KMS-11 (cell line): ENCODE data around the gene PLEKHM3.
"Not testable (repeated sequence)": the region's sequence is repeated elsewhere in the genome, so short reads cannot be mapped to it uniquely, and the experiment has no call there.

Source experiments
- H2AFZ ChIP-seq: fragments of 200-600 bp; sonication (generic); 2 replicates; pipeline ENCODE4 v1.6.1; 2016; ENCODE audit warnings: antibody characterized with exemption, mixed run types, low read depth
- H3K27ac ChIP-seq: fragments of 200-600 bp; sonication (generic); 2 replicates; pipeline ENCODE4 v1.6.1; 2016; ENCODE audit warnings: mild to moderate bottlenecking, mixed run types
- H3K27me3 ChIP-seq: fragments of 200-600 bp; sonication (generic); 2 replicates; pipeline ENCODE4 v1.6.1; 2017; ENCODE audit warnings: mild to moderate bottlenecking, low read depth, mixed run types, moderate library complexity; ENCODE audit not compliant: insufficient read depth
- H3K36me3 ChIP-seq: fragments of 200-600 bp; sonication (generic); 2 replicates; pipeline ENCODE4 v1.6.1; 2017; ENCODE audit warnings: mild to moderate bottlenecking, mixed run types; ENCODE audit not compliant: insufficient read depth
- H3K4me1 ChIP-seq: fragments of 200-600 bp; sonication (generic); 2 replicates; pipeline ENCODE4 v1.6.1; 2016; ENCODE audit warnings: mild to moderate bottlenecking, low read depth, mixed run types; ENCODE audit not compliant: poor library complexity, severe bottlenecking
- H3K4me2 ChIP-seq: fragments of 200-600 bp; sonication (generic); 2 replicates; pipeline ENCODE4 v1.7.0; 2016; ENCODE audit warnings: mild to moderate bottlenecking, mixed run types
- H3K4me3 ChIP-seq: fragments of 200-600 bp; sonication (generic); IDR thresholded peaks from 2 replicates; pipeline ENCODE4 v1.6.1; 2017; ENCODE audit warnings: low read depth, low read length, mixed read lengths; ENCODE audit not compliant: insufficient read depth
- H3K79me2 ChIP-seq: fragments of 200-600 bp; sonication (generic); 2 replicates; pipeline ENCODE4 v1.6.1; 2016; ENCODE audit warnings: low read depth, mixed run types; ENCODE audit not compliant: insufficient read depth
- H3K9ac ChIP-seq: fragments of 200-600 bp; sonication (generic); 2 replicates; pipeline ENCODE4 v1.6.1; 2016; ENCODE audit warnings: mild to moderate bottlenecking, mixed run types
- H4K20me1 ChIP-seq: fragments of 200-600 bp; sonication (generic); 2 replicates; pipeline ENCODE4 v1.6.1; 2016; ENCODE audit warnings: mild to moderate bottlenecking, mixed run types; ENCODE audit not compliant: insufficient read depth
- CTCF ChIP-seq: fragments of 200-600 bp; sonication (generic); conservative IDR thresholded peaks from 2 replicates; pipeline ENCODE4 v1.6.1; 2017; ENCODE audit warnings: low read depth, mild to moderate bottlenecking, antibody characterized with exemption, low read length, moderate library complexity, mixed read lengths

PLEKHM3 gene

GRCh38 chr2:207950063-207950760, 75.1 kb downstream of the PLEKHM3 start:
- no peak overlapping the region for H2AFZ ChIP-seq
- peaks cover 13% of the 10 kb centered on the region for H3K4me1 ChIP-seq
- no peak overlapping the region for H3K4me3 ChIP-seq
- no peak overlapping the region for H3K9ac ChIP-seq
- TF ChIP-seq CTCF = no peak
- H3K4me2 ChIP-seq = no peak overlapping the region
- no peak overlapping the region for H3K27ac ChIP-seq
- no peaks in the 10 kb centered on the region for H3K27me3 ChIP-seq
- H3K36me3 ChIP-seq = no peaks in the 10 kb centered on the region
- H3K79me2 ChIP-seq = no peaks in the 10 kb centered on the region
- no peaks in the 10 kb centered on the region for H4K20me1 ChIP-seq

DNA sequence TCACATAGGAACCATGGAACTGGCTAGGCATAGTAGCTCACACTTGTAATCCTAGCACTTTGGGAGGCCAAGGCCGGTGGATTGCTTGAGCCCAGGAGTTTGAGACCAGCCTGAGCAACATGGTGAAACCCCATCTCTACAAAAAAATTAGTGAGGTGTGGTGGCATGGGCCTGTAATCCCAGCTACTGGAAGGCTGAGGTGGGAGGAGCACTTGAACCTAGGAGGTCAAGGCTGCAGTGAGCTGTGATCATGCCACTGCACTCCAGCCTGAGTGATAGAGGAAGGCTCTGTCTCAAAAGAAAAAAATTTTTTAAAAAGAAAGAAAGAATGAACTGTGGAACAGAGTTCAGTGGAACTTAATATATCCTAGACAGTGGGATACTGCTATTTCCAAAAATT, 76.1 kb downstream of the PLEKHM3 start:
- not testable (repeated sequence) for H2AFZ ChIP-seq, H3K4me3 ChIP-seq, H4K20me1 ChIP-seq, H3K4me2 ChIP-seq, H3K36me3 ChIP-seq, H3K9ac ChIP-seq, H3K79me2 ChIP-seq, H3K27ac ChIP-seq, H3K27me3 ChIP-seq
- H3K4me1 ChIP-seq = peaks cover 13% of the 10 kb centered on the region

GRCh38 chr2:207944979-207945600, 80.2 kb downstream of the PLEKHM3 start:
- H3K4me3 ChIP-seq = no peak overlapping the region
- H3K27me3 ChIP-seq = no peaks in the 10 kb centered on the region
- no peaks in the 10 kb centered on the region for H3K36me3 ChIP-seq
- H3K79me2 ChIP-seq = no peaks in the 10 kb centered on the region
- H3K4me1 ChIP-seq = no peaks in the 10 kb centered on the region
- H3K27ac ChIP-seq = no peak overlapping the region
- H3K9ac ChIP-seq = no peak overlapping the region
- no peak overlapping the region for H3K4me2 ChIP-seq
- TF ChIP-seq CTCF = no peak
- no peak overlapping the region for H2AFZ ChIP-seq
- no peaks in the 10 kb centered on the region for H4K20me1 ChIP-seq

GRCh38 chr2:207944334-207944733, 81.0 kb downstream of the PLEKHM3 start:
- H3K36me3 ChIP-seq = no peaks in the 10 kb centered on the region
- no peak overlapping the region for H3K27ac ChIP-seq
- no peak overlapping the region for H3K4me3 ChIP-seq
- no peak overlapping the region for H2AFZ ChIP-seq
- no peak overlapping the region for H3K9ac ChIP-seq
- no peak for TF ChIP-seq CTCF
- no peaks in the 10 kb centered on the region for H3K79me2 ChIP-seq
- no peaks in the 10 kb centered on the region for H4K20me1 ChIP-seq
- H3K27me3 ChIP-seq = no peaks in the 10 kb centered on the region
- H3K4me2 ChIP-seq = no peak overlapping the region
- H3K4me1 ChIP-seq = no peaks in the 10 kb centered on the region
